ENCODE measurements around the gene ARMCX5.

- TF ChIP-seq EP300 (IDR thresholded peaks at IDR 0.05; ENCODE audit: borderline replicate concordance) (no peak), MAX (IDR thresholded peaks at IDR 0.05) (no peak), FOXM1 (IDR thresholded peaks at IDR 0.05; ENCODE audit: borderline replicate concordance, low read depth) (no peak), RAD21 (IDR thresholded peaks at IDR 0.05; ENCODE audit: low read depth) (no peak), NFIC (IDR thresholded peaks at IDR 0.05) (no peak), REST (IDR thresholded peaks at IDR 0.05; ENCODE audit: low read depth) (no peak), USF1 (IDR thresholded peaks at IDR 0.05) (no peak), CREB1 (IDR thresholded peaks at IDR 0.05; ENCODE audit: low read depth) (no peak), TCF12 (IDR thresholded peaks at IDR 0.05; ENCODE audit: low read depth) (no peak), TAF1 (IDR thresholded peaks at IDR 0.05; ENCODE audit: low read depth) (no peak), CEBPB (IDR thresholded peaks at IDR 0.05) (no peak), TEAD4 (IDR thresholded peaks at IDR 0.05) (no peak)
Measured at GRCh38 chrX:102558607-102559006, 40.7 kb upstream of the ARMCX5 start.

All from Ishikawa (cell line).